ENCODE results near the gene BIRC2.

GRCh38 chr11:102427068-102427467, 80.1 kb downstream of the BIRC2 start:
- TF ChIP-seq CTCF (IDR thresholded peaks at IDR 0.05; ENCODE audit: low read depth, low read length, poor library complexity, severe bottlenecking): no peak
- TF ChIP-seq EZH2phosphoT487 (IDR thresholded peaks at IDR 0.05; ENCODE audit: borderline replicate concordance, low read length): no peak
